ENCODE measurements around the gene TASOR2. TPM values are rescaled to one million over a fixed set of nuclear protein-coding genes. Genes with fewer than 3 reads are reported as not detected.

TASOR2 gene
- total RNA-seq, 2 experiments from 2014 or later = 61.4 to 69.9 TPM

GRCh38 chr10:5666008-5666840 is 18.4 kb upstream of the TASOR2 start, which contains the start of gene ASB13:
Gene ASB13, minus strand, starts transcription at chr10:5666595. Its CDS starts 44 bp downstream, at chr10:5666551.
- DNase-seq = peak; percentile 55
- ChIA-PET POLR2A (interaction anchor here (0.6 to 1.6 kb wide), 4 partner anchors 11 to 441 kb away, joined by 3 to 6 read pairs (median 4); no protein-coding TSS in a partner anchor), CTCF (interaction anchor here (0.8 to 1.2 kb wide), 5 partner anchors 17 to 851 kb away, joined by 3 to 5 read pairs (median 3); no protein-coding TSS in a partner anchor)
- ATAC-seq = peak; percentile 83
- H3K4me1 Mint-ChIP-seq (ENCODE audit: low read depth) = peaks cover 14% of the 10 kb centered on the region
- H3K9me3 Mint-ChIP-seq = no peaks in the 10 kb centered on the region
- intact Hi-C loops (cut with micrococcal nuclease) = no loop called here
- H3K27ac Mint-ChIP-seq = peak within 1 kb of the TSS; percentile 65
- peaks cover 7% of the 10 kb centered on the region for H3K27me3 Mint-ChIP-seq
- no peak for TF ChIP-seq CTCF (IDR thresholded peaks at IDR 0.05)
- peak within 1 kb of the TSS; percentile 77 for H3K4me3 Mint-ChIP-seq
- H3K36me3 Mint-ChIP-seq (ENCODE audit: low read depth) = no peaks in the 10 kb centered on the region

- POLR2A ChIA-PET = interaction anchor here (1.1 kb wide), 1 partner anchor 23 kb away, joined by 3 read pairs; no protein-coding TSS in a partner anchor
- peaks cover 14% of the 10 kb centered on the region for H3K4me1 Mint-ChIP-seq (ENCODE audit: low read depth)
- H3K9me3 Mint-ChIP-seq = peaks cover under 1% of the 10 kb centered on the region
- intact Hi-C loops (cut with micrococcal nuclease) = no loop called here
- H3K36me3 Mint-ChIP-seq (ENCODE audit: low read depth) = no peaks in the 10 kb centered on the region
- no peak for DNase-seq
- H3K27ac Mint-ChIP-seq = peak overlapping the region; percentile 65
- peak; percentile 26 for ATAC-seq
- peak overlapping the region; percentile 77 for H3K4me3 Mint-ChIP-seq
- no peak for TF ChIP-seq CTCF (IDR thresholded peaks at IDR 0.05)
- H3K27me3 Mint-ChIP-seq = peaks cover 7% of the 10 kb centered on the region
- CTCF ChIA-PET = interaction anchor here (0.8 to 1.2 kb wide), 2 partner anchors 16 to 29 kb away, joined by 3 to 4 read pairs; no protein-coding TSS in a partner anchor
Observed at GRCh38 chr10:5666841-5667630, 17.6 kb upstream of the TASOR2 start.

GRCh38 chr10:5668429-5668828 is 16.2 kb upstream of the TASOR2 start:
- no peaks in the 10 kb centered on the region for H3K36me3 Mint-ChIP-seq (ENCODE audit: low read depth)
- ChIA-PET CTCF (interaction anchor here (1.1 kb wide), 1 partner anchor 10 kb away, joined by 5 read pairs; no protein-coding TSS in a partner anchor), POLR2A (no interaction called here)
- no peak overlapping the region for H3K4me3 Mint-ChIP-seq
- DNase-seq (no peak), ATAC-seq (no peak)
- intact Hi-C loops (cut with micrococcal nuclease) = no loop called here
- H3K9me3 Mint-ChIP-seq = peaks cover 3% of the 10 kb centered on the region
- H3K4me1 Mint-ChIP-seq (ENCODE audit: low read depth) = peaks cover 14% of the 10 kb centered on the region
- TF ChIP-seq CTCF (IDR thresholded peaks at IDR 0.05) = no peak
- H3K27ac Mint-ChIP-seq = no peak overlapping the region
- H3K27me3 Mint-ChIP-seq = peaks cover 9% of the 10 kb centered on the region

- TF ChIP-seq CTCF (IDR thresholded peaks at IDR 0.05) = no peak
- no peak for ATAC-seq
- H3K9me3 Mint-ChIP-seq = peaks cover 12% of the 10 kb centered on the region
- peaks cover 12% of the 10 kb centered on the region for H3K4me1 Mint-ChIP-seq (ENCODE audit: low read depth)
- ChIA-PET POLR2A (interaction anchor here (1.0 kb wide), 1 partner anchor 15 kb away, joined by 4 read pairs; the partner anchor contains the start of gene TASOR2), CTCF (interaction anchor here (0.9 to 2.1 kb wide), 3 partner anchors 9 to 40 kb away, joined by 3 to 7 read pairs (median 3); no protein-coding TSS in a partner anchor)
- no peak overlapping the region for H3K4me3 Mint-ChIP-seq
- DNase-seq = no peak
- peaks cover 9% of the 10 kb centered on the region for H3K27me3 Mint-ChIP-seq
- intact Hi-C loops (cut with micrococcal nuclease) = no loop called here
- no peak overlapping the region for H3K27ac Mint-ChIP-seq
- no peaks in the 10 kb centered on the region for H3K36me3 Mint-ChIP-seq (ENCODE audit: low read depth)
Observed at GRCh38 chr10:5669604-5670003, 15.0 kb upstream of the TASOR2 start.
